ENCODE measurements around the gene PIEZO1.
A peak's percentile ranks its signal among the peaks of the same experiment; 100 is the strongest.

Gene PIEZO1

DNA sequence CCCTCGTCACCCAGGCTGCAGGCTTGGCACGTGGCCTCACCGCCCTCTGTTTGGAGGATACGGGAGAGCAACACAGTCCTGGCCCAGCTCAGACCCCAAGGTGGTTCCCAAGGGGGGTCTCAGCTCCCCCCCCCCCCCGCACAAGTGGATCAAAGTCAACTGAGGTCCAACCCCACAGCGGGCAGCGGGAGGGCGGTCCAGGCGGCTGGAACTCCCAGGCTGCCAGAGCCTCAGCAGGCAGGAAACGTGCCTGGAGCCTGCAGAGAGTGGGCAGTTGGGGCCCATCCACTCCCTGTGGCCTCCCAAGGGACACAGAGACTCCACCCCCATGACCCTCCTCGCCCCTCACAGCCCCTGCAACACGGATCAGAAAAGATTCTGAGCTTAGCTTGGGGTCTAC is 36.7 kb downstream of the PIEZO1 start:
- DNase-seq, result no peak

DNA sequence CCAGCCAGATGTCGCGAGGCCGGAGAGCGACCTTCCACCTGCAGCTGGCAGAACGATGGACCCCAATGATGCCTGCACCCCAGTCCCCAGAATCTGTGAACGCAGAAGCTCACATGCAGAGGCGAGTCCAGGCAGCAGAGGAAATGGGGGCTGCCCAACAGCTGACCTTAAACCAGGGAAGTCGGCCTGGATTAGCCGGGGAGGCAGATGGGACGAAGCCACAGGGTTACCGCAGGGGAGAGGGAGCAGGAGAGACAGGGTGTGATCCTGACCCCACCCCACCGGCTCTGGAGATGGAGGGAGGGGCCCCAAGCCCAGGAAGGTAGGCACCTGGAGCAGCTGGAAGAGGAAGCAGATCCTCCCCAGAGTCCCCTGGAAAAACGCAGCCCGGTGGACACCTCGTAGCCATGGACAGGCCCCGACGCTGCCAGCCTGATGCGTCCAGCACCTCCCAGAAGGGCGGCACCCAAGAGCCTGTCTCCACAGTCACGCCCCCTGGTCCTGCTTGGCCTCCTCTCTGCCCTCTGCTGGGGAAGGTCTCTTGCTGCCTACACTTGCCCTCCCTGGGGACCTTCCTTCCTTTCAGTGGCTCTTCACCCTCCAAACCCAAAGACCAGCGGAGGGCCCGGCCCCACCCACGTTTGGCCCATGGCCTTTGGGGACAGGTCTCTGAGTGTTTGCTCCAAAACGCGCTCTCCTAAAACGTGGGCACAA is 37.3 kb downstream of the PIEZO1 start:
- DNase-seq, result peak; percentile 69

DNA sequence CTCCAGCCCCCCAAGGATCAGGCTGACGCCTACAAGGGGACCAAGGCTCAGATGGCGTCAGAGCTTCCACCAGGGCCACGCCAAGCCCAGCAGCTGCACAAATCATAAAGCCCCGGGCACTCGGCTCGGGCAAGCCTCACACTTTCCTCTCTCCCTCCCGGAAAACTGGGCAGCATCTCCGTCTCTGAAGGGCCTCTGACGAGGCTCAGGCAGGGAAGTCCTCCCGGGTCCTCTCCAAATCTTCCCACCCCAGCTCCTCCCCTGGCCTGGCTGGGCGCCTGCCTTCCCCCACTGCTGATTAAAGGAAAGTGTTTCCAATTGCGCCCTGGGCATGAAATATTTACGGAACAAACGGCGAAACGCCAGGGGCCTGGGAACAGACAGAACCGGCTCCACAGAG is 38.5 kb downstream of the PIEZO1 start:
- DNase-seq, result no peak

DNA sequence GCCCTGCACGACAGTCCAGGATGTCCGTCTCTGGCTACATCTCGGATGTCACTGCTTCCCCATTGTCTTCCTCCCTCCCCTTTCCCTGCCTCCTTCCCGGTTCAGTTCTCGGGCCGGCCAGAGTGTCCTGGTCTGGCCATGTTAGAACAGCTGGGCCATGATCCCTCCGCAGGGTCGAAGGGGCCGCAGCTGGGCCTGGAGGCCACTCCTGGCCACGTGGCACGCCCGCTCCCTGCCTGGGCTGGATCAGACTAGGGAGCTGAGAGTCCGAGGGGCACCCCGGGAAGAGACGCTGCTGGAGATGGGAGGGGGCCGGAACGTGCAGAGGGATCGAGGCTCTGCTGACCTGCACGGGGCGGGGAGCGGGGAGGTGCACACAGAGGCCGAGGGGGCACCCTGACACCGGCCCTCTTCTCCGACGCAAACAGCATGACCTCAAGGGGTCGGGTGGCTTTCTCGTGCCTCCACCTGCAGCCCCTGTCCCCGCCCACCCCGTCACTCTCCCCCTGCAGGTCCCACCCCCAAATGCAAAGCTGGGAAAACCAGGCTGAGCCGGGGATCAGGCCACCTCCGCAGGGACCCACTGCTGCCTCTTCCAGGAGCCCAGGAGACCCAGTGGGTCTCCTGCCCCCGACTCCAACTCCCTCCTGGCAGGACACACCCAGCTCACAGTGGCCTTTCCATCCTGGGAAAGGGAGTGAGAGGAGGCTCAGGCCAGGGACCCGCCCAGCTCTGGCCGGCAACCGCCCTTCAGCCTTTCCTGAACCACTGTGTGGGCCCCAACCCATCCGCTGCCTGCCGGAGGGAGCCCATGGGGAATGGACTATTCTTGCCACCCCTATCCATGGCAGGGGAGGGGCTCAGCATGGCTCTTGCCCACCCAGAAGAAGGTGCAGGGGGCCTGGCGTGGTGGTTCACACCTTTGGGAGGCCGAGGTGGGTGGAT is 40.2 kb downstream of the PIEZO1 start:
- no peak for DNase-seq

DNA sequence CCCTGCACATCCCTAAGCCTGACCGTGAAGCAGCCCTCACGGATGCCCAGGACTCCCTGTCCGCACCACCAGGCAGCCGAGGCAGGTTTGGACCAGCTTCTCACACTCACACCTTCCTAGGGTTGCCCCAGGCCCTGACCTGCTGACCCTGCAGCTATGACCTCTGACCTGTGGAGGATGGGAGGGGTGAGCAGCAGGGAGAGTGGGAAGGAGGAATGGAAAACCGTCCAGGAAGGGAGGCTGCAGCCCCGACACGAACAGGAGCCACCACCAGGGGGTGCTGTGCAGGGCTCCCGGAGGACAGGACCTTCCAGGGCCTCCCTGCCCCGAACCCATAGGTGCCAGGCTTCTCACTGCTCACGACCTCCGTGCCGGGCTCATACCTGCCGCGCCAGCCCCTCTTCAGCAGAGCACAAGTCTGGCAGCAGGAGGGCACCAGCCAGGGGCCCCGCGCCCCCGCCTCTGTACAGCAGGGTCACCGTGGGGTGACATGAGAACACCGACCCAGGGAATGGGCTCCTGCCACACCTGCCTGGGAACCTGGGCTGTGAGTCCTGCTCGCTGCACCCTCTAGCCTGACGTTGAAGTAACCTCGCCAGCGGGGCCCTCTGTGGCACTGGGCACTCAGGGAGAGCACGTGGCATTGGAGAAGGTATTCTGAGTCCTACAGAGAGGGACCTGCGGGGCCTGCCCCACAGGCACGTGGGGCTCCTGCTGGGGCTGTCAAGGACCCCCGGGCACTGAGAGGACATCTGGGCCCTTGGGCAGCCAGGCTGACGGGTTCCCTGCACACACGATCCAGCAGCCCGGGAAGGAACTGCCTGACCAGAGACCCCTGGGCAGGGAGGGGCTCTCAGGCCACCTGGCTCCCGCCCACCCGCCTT is 41.1 kb downstream of the PIEZO1 start:
- DNase-seq, result peak; percentile 58

DNA sequence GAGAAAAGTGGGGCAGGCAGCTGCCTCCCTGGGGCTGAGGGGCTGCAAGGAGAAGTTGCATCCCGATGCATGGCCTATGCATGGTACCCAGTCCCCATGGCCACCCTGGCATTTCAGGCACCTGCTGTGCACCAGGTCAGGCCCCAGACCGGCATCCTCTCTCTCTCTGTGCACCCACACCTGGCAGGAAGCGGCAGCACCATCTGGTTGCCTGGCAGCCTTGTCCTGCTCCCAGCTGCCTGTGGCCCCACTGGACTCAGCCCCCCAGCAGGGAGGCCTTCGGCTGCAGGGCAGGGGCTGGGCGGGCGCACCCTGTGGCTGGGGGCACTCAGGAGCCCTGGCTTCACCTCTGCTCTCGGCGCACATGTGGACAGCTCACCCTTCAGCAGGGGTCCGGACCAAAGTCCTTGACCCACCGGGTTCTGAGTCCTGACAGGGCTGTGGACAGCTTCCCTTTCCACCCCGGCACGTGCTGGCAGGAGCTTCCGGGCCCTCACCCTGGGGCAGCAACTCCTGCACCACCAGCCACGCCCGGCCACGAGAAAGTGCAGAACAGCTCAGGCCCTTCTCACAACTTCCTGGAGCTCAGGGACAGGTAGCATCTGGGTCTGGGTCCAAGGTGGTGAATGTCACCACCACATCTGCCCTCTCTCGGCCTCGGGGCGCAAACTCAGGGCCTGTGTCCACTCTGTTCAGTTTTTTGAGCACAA is 42.0 kb downstream of the PIEZO1 start:
- DNase-seq, result peak; percentile 31

DNA sequence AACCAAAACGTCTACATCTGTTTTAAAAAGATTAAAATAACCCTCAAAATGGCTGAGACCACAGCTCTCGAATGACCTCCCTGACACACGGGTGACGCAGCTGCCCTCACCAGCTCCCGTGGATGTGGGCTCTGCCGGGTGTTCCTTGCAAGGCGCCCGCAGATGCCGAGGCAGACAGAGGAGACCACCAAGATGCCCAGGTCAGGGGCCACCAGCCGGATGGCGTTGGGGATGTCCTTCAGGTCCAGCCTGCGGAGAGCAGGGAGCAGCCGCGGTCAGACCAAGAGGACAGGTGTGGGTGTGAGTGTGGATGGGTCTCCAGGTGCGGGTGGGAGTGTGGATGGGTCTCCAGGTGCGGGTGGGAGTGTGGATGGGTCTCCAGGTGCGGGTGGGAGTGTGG is 43.7 kb downstream of the PIEZO1 start:
- no peak for DNase-seq

DNA sequence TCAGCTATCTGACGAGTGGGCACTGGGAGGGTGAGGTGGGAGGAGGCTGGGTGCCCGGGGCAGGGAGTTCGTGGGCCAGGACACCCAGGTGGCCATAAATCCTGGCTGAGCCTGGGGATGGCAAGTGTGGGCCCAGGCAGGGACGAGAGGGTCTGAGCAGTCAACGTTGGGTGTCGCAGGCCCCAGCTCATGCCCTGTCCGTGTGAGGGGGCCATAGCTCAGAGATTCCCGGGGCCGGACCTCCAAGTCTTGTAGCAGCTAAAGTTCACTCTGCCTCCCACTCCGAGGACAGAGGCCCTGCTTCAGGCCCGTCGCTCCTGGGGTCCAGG is 44.3 kb downstream of the PIEZO1 start:
- DNase-seq, result no peak

DNA sequence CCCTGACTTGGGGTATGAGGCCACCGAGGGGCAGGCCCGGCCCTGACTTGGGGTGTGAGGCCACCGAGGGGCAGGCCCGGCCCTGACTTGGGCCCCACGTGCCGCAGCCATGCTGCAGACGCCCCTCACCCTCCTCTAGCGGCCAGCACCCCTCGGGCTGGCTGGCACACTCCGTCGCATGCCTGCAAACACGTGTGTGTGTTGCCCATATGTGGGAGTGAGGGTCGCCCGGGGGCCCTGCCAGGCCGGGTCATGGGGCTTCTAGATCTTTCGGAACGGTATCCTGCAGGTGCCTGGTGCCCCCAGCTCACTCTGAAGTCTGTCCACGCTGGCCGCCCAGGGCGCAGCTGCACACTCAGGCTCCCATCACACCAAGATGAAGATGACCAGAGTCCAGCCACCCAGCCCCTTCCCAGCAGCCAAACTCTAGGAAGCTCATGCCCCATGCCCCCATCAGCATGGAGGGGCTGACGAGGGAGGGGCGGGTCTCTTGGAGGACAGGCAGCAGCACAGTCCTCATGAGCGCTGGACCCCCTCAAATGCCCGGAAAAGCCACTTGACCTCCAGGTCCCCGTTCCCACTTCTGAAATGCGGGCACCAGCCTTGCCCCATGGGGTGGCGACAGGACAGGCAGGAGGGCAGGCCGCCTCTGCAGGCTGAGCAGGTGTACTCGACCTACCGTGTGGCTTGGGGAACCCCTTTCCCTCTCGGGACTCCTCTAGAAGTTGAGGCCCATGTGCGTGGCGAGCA is 44.9 kb downstream of the PIEZO1 start:
- no peak for DNase-seq

DNA sequence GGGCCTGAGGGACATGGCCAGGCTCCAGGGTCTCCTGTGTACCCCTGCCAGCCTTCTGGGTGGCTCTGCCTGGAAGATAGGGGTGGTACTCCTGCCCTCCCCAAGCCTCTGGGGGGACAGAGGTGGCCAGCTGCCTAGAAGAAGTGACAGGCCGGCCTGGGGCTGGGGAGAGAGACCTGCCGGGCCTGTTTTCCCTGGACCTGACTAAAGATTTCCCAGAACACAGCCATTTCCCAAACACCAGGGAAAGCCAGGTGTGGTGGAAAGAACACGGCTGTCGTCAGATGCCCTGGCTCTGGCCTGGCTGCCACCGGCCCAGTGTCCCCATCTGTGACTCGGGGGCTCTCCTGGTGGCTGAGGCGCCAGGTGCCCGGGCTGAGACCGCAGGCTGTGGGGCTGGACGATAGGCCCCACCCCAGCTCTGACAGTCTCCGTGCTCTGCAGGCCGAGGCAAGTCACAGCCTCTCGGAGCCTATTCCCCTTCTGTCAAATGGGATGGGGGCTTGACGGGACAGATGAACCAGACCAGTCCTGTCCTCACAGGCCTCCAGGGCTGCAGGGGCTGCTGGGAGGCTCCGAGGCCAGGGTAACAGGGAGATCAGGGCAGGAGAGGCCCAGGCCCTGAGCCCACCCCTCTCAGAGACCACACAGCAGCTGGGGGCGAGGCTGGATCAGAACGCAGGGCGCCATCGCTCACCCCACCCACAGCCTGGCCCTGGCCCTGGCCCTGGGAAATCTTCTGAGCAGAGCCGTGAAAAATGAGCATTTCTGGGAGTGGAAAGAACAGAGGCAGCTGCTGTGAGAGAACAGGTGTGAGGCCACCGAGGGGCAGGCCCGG is 45.7 kb downstream of the PIEZO1 start:
- DNase-seq, result no peak

DNA sequence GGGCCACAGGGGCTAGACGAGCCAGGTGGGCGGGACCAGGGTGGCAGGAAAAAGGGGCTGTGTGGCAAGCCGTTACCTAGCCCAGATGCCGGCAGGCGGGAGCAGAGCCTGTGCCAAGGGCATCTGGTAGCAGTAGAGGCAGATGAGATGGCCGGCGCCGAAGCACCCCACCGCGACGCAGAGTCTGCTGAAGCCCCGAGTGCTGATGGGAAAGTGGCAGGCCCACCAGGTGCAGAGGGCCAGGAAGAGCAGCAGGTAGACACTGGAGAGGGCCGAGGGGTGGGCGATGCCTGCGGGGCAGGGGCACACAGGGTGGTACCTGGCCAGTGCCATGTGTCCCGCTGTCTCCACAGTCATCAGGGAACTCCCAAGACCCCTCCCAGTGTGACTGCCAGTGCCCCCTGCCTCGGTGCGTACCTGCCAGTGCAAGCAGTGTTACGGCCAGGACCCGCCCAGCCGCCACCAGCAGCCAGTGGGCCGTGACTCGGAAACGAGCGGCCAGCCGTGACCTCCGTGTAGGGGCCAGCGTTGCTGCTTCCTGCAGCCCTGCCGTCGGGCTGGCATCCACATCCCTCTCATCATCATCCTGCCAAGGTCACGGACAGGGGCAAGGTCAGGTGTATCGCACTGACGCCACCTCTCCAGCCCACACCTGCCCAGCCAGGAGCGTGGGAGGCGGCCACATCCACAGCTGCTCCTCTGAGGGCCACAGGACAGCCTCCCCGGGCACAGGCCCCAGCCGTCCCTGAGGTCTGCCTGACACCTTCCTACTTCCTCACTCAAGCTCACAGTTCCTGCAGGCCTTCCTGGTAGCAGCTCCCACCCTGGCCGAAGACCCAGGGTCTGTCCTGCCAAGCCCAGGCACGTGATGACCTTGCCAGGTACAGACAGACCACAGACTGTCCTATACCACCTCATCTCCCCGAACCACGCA is 46.6 kb downstream of the PIEZO1 start:
- no peak for DNase-seq

DNA sequence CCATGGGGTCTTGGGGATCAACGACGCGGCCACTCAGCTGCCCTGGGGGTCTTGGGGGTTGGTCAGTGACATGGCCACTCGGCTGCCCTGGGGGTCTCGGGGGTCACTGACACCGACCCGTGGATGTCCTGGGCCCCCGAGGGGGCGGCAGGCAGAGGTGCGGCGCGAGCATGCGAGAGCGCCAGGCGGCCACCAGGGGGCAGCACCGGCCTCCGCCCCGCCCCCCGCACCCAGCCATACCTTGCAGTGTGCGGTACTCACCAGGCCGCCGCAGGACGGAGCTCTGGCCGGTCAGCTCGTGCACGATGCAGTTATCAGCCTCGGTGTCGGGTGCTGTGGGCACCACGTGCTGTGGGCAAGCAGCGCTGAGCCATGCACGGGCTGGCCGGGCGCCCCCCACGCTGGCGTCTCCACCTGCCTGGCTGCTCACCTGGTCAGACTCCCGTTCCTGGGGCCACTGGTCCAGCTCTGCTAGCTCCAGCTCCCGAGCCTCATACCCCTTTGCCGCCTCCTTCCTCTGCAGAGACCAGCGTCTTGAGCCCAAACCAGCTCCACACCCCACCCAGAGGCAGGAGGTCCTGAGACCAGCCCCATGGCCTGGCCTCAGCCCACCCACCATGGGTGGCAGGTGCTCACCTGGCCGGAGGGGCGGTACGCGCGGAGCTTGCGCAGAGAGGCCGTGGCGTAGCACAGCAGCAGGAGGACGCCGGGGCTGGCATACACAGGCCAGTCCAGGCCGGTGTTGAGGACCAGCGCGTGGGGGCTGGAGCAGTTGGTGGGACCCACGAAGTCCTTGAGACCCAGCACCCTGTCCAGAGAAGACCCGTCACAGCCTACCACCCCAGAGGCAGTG is 47.5 kb downstream of the PIEZO1 start:
- peak; percentile 81 for DNase-seq

DNA sequence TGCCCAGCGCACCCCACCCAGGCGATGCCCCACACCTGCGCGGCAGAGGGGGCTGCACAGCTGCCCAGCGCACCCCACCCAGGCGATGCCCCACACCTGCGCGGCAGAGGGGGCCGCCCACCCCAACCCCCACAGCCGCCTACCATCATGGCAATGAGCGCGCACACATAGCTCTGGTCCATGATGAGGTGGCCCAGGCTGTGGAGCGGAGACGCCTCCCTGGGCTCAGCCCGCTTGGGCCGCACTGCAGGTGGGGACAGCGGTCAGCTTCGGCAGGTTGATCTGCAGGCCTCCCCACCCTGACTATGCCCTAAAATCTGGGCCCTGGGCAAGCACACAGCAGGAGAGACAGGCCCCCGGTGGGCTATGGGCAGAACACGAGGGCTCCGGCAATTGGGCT is 48.5 kb downstream of the PIEZO1 start:
- DNase-seq, result no peak

DNA sequence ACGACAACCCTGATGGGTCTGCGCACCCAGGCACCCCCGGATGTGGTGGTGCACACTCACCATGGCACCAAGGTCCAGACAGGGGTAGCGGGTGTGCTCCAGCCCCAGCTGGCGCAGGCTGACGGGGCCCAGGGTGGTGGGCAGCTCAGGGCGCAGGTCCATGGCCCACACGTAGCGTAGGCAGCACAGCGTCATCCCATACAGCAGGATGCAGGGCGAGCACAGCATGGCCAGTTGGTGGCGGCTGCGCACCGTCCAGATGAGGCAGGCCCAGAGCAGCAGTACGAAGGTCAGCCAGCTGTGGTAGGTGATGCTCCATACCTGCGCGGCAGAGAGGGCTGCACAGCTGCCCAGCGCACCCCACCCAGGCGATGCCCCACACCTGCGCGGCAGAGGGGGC is 48.9 kb downstream of the PIEZO1 start:
- DNase-seq, result peak; percentile 4

DNA sequence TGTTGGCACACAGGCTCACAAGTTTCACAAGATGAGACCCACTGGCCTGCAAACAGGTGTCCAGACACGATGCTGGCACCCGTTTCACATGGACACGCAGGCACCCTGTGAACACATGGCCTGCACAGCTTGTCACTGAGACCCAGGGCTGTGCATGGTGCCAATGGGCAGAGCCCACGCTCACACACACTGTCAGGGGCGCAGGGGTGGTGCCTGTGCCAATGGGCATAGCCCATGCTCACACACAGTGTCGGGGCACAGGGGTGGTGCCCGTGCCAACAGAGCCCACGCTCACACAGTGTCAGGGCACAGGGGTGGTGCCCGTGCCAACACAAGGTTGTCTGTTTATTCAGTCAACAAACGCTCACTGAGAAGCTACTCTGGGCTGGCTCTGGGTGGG is 49.4 kb downstream of the PIEZO1 start:
- no peak for DNase-seq

DNA sequence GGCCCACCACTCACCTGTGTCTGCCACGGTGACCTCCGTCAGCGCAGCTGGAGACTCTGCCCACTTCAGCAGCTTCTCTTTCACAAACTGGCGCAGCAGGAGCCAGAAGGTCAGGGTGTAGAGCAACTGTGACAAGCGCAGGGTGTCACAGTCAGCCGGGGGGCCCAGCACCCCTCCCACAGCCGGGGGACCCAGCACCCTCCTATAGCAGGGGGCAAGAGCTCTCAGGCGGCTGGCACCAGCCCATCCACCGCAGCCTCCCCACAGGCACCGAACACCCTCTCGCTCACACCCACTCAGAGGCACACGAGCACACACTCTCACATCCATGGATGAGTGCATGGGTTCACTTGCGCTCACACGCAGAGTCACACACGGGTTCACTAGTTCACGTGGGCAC is 49.9 kb downstream of the PIEZO1 start:
- no peak for DNase-seq

DNA sequence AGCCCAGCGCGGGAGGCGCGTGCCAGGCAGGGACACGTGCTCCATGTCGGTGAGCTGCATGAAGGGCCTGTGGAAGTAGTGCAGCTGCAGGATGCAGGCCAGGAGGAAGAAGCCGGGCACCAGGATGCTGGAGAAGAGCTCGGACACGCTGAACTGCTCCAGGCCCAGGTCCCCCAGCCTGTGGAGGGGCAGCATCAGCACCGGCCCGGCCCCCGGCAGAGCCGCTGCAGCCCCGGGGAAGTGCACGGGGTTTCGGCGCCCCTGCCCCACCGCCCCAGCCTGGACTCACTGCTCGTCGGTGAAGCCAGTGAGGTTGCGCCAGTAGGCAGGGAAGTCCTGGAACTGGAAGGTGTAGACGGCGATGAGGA is 50.7 kb downstream of the PIEZO1 start:
- no peak for DNase-seq

DNA sequence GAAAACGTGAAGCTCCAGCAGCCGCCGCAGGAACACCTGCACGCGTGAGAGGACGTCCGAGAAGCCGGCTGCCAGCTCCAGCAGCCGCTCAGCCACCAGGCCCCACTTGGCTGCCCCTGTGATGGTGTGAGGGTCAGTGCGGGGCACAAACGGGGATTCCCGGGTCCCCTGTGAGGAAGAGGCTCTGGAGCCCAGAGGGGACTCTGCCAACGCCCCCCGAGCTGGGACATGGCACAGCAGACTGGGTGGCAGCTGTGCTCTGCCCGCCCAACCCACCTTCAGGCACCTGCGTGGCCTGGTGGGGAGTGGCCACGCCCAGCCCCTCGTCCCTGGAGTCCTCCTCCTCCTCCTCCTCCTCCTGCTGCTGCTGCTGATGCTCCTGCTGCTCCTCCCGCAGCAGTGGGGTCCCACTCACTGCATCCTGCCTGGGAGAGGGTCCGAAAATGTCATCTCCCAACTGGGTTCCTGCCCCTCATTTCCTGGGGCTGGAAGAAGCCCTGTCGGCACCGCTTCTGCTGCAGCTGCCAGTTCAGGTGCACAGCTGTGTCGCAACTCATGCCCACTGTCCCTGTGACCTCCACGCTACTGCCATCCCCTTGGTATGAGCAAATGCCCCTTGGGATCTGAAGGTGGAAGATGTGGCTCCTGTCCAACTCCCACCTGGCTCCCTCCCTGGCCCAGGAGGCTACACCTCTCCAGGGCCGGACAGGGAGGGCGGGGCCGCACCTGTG is 51.2 kb downstream of the PIEZO1 start:
- DNase-seq, result peak; percentile 33

Measured in NCI-H69 (cell line).